ENCODE data around the gene SSTR3.

The SSTR3 gene

GRCh38 chr22:37221424-37222333 is 9.4 kb upstream of the SSTR3 start:
- Histone ChIP-seq H3K4me3 (replicated peaks; ENCODE audit: insufficient read depth, low read length) (no peak overlapping the region), H3K27me3 (ENCODE audit: insufficient read depth, poor library complexity, severe bottlenecking) (no peaks in the 10 kb centered on the region), H3K27ac (replicated peaks) (peak overlapping the region; percentile 60)
- no peak for DNase-seq (ENCODE audit: low read depth in 1 of 2, low spot score in 1 of 2)
- no peak for TF ChIP-seq POLR2AphosphoS5 (IDR thresholded peaks at IDR 0.05; ENCODE audit: low read depth)
- no peak for TF ChIP-seq SPI1 (IDR thresholded peaks at IDR 0.05; ENCODE audit: borderline replicate concordance, low read depth)
- TF ChIP-seq, protein P1, sequence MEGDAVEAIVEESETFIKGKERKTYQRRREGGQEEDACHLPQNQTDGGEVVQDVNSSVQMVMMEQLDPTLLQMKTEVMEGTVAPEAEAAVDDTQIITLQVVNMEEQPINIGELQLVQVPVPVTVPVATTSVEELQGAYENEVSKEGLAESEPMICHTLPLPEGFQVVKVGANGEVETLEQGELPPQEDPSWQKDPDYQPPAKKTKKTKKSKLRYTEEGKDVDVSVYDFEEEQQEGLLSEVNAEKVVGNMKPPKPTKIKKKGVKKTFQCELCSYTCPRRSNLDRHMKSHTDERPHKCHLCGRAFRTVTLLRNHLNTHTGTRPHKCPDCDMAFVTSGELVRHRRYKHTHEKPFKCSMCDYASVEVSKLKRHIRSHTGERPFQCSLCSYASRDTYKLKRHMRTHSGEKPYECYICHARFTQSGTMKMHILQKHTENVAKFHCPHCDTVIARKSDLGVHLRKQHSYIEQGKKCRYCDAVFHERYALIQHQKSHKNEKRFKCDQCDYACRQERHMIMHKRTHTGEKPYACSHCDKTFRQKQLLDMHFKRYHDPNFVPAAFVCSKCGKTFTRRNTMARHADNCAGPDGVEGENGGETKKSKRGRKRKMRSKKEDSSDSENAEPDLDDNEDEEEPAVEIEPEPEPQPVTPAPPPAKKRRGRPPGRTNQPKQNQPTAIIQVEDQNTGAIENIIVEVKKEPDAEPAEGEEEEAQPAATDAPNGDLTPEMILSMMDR (IDR thresholded peaks at IDR 0.05; ENCODE audit: insufficient read depth, low read length), result no peak
- TF ChIP-seq GABPA (IDR thresholded peaks at IDR 0.05; ENCODE audit: low read depth), result no peak
- TF ChIP-seq REST (IDR thresholded peaks at IDR 0.05; ENCODE audit: insufficient replicate concordance, low read depth), result no peak

DNA sequence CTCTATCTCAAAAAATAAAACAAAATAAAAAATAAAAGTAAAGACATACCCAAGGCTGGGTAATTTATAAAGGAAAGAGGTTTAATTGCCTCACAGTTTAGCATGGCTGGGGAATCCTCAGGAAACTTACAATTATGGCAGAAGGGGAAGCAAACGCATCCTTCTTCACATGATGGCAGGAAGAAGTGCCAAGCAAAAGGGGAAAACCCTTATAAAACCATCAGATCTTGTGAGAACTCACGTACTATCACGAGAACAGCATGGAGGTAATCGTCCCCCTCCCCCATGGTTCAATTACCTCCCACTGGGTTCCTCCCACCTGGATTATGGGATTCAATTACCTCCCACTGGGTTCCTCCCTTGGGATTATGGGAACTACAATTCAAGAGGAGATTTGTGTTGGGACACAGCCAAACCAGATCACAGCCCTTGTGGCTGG is 8.3 kb upstream of the SSTR3 start:
- H3K27ac ChIP-seq (replicated peaks), result no peak overlapping the region
- DNase-seq (ENCODE audit: low read depth in 1 of 2, low spot score in 1 of 2), result no peak
- no peak for TF ChIP-seq POLR2AphosphoS5 (IDR thresholded peaks at IDR 0.05; ENCODE audit: low read depth)
- TF ChIP-seq GABPA (IDR thresholded peaks at IDR 0.05; ENCODE audit: low read depth), result no peak
- TF ChIP-seq REST (IDR thresholded peaks at IDR 0.05; ENCODE audit: insufficient replicate concordance, low read depth), result no peak
- TF ChIP-seq, protein P1 (IDR thresholded peaks at IDR 0.05; ENCODE audit: insufficient read depth, low read length), result no peak
- TF ChIP-seq SPI1 (IDR thresholded peaks at IDR 0.05; ENCODE audit: borderline replicate concordance, low read depth), result no peak
- no peaks in the 10 kb centered on the region for H3K27me3 ChIP-seq (ENCODE audit: insufficient read depth, poor library complexity, severe bottlenecking)
- H3K4me3 ChIP-seq (replicated peaks; ENCODE audit: insufficient read depth, low read length), result no peak overlapping the region

DNA sequence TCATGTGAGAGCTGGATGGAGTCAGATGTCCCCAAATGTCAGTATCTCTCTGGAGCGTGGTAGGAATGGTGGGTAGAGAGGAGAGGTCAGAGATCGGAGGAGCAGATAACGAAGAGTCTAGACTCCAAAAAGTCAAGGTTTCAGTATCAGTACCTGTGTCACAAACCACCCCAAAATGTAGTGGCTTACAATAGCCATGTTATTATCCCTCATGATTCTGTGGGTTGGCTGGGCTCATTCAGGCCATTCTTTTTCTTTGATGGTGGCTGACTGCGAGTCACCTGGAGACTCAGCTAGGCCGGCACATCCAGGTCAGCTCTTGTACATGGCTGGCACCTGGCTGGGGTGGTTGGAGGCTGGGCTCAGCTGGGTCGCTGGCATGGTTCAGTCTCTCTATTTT is 7.3 kb upstream of the SSTR3 start:
- TF ChIP-seq, protein P1 (IDR thresholded peaks at IDR 0.05; ENCODE audit: insufficient read depth, low read length), result no peak
- TF ChIP-seq REST (IDR thresholded peaks at IDR 0.05; ENCODE audit: insufficient replicate concordance, low read depth), result no peak
- TF ChIP-seq GABPA (IDR thresholded peaks at IDR 0.05; ENCODE audit: low read depth), result no peak
- TF ChIP-seq SPI1 (IDR thresholded peaks at IDR 0.05; ENCODE audit: borderline replicate concordance, low read depth), result no peak
- no peak for TF ChIP-seq POLR2AphosphoS5 (IDR thresholded peaks at IDR 0.05; ENCODE audit: low read depth)
- no peak overlapping the region for H3K27ac ChIP-seq (replicated peaks)
- H3K4me3 ChIP-seq (replicated peaks; ENCODE audit: insufficient read depth, low read length), result no peak overlapping the region
- DNase-seq (ENCODE audit: low read depth in 1 of 2, low spot score in 1 of 2), result no peak
- no peaks in the 10 kb centered on the region for H3K27me3 ChIP-seq (ENCODE audit: insufficient read depth, poor library complexity, severe bottlenecking)

Data from HL-60 (cell line).